Prostate gland (tissue), 2 donors: ENCODE data around the gene GMPR.

Source experiments
- CTCF ChIP-seq, 4 experiments: fragments of 200-600 bp in 2 of 4; fragments of 450-650 bp in 2 of 4; sonication (generic) in 2 of 4; IDR thresholded peaks; 1 replicate in 3 of 4; 2 replicates in 1 of 4; pipeline ENCODE4 v1.5.1; 2016 to 2019; ENCODE audit warnings: antibody characterized with exemption in 4 of 4, mild to moderate bottlenecking in 2 of 4, moderate library complexity in 2 of 4
- POLR2A ChIP-seq: fragments of 450-650 bp; IDR thresholded peaks from one replicate; pipeline ENCODE4 v1.6.1; 2016; ENCODE audit warnings: antibody characterized with exemption, mild to moderate bottlenecking
- POLR2AphosphoS5 ChIP-seq: sonication (generic); formaldehyde crosslinking; IDR thresholded peaks from one replicate; pipeline ENCODE4 v1.6.1; 2017; ENCODE audit warnings: antibody characterized with exemption

DNA sequence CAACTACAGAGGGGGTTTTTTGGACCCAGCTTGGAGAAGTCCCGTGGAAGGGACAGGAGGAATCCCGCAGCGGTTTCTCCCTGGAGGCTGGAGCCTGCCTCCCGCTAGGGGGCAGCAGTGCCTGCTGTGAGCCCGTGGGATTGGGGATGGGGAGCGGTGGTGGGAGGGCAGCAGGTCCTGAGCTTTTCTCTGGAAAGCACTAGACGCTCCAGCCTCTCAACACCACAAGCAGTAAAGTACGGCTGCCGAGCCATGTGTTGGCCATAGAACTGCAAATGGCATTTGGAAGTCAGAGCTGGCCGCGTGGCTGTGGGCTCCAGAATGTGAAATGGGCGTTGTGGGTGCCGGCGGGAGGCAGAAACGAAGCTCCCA is 47.8 kb downstream of the GMPR start:
- TF ChIP-seq CTCF (IDR thresholded peaks at IDR 0.05) (peak in 3 of 4 experiments; percentile 26 to 56 (median 33)), POLR2A (no peak), POLR2AphosphoS5 (no peak)
